ENCODE results near the gene DUSP22.

GRCh38 chr6:251920-252319 is 40.4 kb upstream of the DUSP22 start:
- TF ChIP-seq, protein P1, sequence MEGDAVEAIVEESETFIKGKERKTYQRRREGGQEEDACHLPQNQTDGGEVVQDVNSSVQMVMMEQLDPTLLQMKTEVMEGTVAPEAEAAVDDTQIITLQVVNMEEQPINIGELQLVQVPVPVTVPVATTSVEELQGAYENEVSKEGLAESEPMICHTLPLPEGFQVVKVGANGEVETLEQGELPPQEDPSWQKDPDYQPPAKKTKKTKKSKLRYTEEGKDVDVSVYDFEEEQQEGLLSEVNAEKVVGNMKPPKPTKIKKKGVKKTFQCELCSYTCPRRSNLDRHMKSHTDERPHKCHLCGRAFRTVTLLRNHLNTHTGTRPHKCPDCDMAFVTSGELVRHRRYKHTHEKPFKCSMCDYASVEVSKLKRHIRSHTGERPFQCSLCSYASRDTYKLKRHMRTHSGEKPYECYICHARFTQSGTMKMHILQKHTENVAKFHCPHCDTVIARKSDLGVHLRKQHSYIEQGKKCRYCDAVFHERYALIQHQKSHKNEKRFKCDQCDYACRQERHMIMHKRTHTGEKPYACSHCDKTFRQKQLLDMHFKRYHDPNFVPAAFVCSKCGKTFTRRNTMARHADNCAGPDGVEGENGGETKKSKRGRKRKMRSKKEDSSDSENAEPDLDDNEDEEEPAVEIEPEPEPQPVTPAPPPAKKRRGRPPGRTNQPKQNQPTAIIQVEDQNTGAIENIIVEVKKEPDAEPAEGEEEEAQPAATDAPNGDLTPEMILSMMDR (IDR thresholded peaks at IDR 0.05): no peak
- TF ChIP-seq POLR2A (IDR thresholded peaks at IDR 0.05): no peak

Data from Peyer's patch (tissue), 4 donors.